ENCODE measurements around the gene PDZD2. TPM values are rescaled to one million over a fixed set of nuclear protein-coding genes. Genes with fewer than 3 reads are reported as not detected.

PDZD2 gene
- total RNA-seq, 2 donors from 2014 or later: 10.3 to 59.5 TPM

DNA sequence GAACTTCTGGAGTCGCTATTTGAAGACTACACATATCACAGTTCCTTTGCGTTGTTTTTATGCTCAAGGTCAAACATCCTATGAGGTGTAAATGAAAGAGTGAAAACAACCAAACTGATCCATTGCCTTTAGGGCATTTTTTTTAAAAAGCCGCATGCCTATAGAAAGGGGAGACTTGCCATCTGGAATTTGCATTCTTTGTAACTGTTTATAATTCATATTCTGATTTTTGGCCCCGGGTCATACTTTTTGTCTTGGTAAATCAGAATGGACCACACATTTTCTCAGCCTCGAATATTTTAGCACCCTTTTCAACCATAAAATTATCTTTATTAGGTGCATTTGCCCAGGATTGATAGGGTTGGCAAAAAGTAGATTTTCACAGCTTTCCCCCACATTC, 347.2 kb downstream of the PDZD2 start:
- WGBS: 87% methylated on average over 5 of the region's 5 CpGs
- Histone ChIP-seq H3K4me1 (replicated peaks) (no peaks in the 10 kb centered on the region), H3K27me3 (replicated peaks; ENCODE audit: insufficient read depth) (no peaks in the 10 kb centered on the region), H3K27ac (no peak overlapping the region), H3K9me3 (no peaks in the 10 kb centered on the region), H3K4me3 (no peak overlapping the region), H3K36me3 (no peaks in the 10 kb centered on the region)
- intact Hi-C loops (cut with DNase I): no loop called here
- DNase-seq (ENCODE audit: low spot score): no peak
- TF ChIP-seq, protein P1, sequence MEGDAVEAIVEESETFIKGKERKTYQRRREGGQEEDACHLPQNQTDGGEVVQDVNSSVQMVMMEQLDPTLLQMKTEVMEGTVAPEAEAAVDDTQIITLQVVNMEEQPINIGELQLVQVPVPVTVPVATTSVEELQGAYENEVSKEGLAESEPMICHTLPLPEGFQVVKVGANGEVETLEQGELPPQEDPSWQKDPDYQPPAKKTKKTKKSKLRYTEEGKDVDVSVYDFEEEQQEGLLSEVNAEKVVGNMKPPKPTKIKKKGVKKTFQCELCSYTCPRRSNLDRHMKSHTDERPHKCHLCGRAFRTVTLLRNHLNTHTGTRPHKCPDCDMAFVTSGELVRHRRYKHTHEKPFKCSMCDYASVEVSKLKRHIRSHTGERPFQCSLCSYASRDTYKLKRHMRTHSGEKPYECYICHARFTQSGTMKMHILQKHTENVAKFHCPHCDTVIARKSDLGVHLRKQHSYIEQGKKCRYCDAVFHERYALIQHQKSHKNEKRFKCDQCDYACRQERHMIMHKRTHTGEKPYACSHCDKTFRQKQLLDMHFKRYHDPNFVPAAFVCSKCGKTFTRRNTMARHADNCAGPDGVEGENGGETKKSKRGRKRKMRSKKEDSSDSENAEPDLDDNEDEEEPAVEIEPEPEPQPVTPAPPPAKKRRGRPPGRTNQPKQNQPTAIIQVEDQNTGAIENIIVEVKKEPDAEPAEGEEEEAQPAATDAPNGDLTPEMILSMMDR (IDR thresholded peaks at IDR 0.05): no peak
- TF ChIP-seq POLR2AphosphoS5 (IDR thresholded peaks at IDR 0.05) (no peak), POLR2A (IDR thresholded peaks at IDR 0.05) (no peak)

DNA sequence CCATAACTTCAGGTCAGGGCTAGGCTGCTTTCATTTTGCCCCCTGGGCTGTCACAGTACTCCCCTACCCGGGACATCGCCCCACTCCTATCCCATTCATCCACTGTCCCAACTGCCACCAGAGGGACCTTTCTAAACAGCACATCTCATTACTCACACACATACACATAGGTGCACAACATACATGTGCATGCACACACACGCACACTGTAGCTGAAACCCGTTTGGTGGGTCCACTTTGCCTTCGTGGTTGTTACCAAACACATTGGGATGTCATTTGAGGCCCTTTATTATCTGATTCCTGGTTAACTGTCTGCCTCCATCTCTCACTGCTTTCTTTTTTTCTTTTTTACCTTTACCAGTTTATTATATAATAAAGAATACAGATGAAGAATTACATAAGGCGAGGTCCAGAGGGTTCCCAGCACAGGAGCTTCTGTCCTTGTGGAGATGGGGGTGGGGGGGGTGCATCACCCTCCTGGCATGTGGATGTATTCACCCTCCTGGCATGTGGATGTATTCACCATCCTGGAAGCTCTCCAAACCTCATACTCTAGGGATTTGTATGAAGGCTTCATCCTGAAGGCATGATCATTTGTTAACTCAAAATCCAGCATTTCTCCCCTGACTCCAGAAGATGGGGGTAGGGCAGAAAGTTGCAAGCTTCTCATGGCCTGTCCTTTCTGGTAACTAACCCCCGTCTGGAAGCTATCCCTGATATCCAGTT, 349.2 kb downstream of the PDZD2 start:
- H3K4me1 ChIP-seq (replicated peaks): no peaks in the 10 kb centered on the region
- H3K27me3 ChIP-seq (replicated peaks; ENCODE audit: insufficient read depth): no peaks in the 10 kb centered on the region
- WGBS: 90% methylated on average over 7 of the region's 7 CpGs
- DNase-seq (ENCODE audit: low spot score): no peak
- no peaks in the 10 kb centered on the region for H3K9me3 ChIP-seq
- no peak for TF ChIP-seq POLR2AphosphoS5 (IDR thresholded peaks at IDR 0.05)
- TF ChIP-seq, protein P1 (IDR thresholded peaks at IDR 0.05): no peak
- no peaks in the 10 kb centered on the region for H3K36me3 ChIP-seq
- H3K4me3 ChIP-seq: no peak overlapping the region
- H3K27ac ChIP-seq: no peak overlapping the region
- intact Hi-C loops (cut with DNase I): no loop called here

DNA sequence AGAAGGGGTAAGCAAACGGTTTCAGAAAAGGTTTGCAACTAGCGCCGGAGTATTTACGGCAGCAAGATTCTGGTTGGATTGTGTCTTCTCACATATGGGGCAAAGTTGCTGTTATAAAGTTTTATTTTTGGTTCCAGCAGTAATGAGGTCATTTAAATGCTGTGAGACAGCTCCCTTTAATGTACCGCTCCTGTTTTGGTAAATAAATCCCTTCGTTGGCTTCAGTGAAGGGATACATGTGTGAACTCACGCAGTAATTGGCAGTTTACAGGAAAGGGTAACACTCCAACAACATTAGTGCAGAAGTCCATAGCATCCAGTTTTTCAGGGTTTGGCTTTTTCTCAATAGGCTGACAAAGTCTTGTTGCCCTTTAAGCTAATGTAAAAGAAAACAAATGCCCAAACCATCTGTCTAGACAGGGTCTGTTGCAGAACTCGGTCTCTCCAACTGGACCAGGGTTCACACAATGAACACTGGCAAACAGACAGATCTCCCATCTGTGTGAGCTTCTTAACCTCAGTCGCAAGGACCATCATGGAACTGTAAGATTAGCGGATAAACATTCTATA, 351.2 kb downstream of the PDZD2 start:
- no peak for TF ChIP-seq POLR2A (IDR thresholded peaks at IDR 0.05)
- TF ChIP-seq, protein P1 (IDR thresholded peaks at IDR 0.05): no peak
- no peak for TF ChIP-seq POLR2AphosphoS5 (IDR thresholded peaks at IDR 0.05)
- 63% methylated on average over 10 of the region's 10 CpGs for WGBS
- Histone ChIP-seq H3K36me3 (no peaks in the 10 kb centered on the region), H3K27me3 (replicated peaks; ENCODE audit: insufficient read depth) (no peaks in the 10 kb centered on the region), H3K4me1 (replicated peaks) (no peaks in the 10 kb centered on the region), H3K4me3 (no peak overlapping the region), H3K27ac (no peak overlapping the region), H3K9me3 (no peaks in the 10 kb centered on the region)
- intact Hi-C loops (cut with DNase I): no loop called here
- no peak for DNase-seq (ENCODE audit: low spot score)

DNA sequence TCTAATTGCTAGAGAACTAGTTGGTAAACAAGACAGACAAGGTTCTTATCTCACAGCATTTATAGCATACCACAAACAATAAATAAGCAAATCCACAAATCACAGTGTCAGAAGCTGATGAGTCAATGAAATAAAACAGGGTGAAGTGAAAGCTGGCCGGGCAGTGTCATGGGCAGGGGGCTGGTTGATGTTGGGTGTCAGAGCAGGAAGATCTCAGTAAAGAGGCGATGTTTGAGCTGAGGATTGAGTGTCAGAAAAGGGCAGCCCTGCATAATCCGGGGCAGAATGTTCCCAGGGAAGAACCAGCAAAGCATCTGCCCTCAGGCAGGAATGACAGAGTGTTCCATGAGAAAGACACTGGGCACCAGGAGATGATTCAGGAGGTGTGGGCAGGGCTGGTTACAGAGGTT, 351.8 kb downstream of the PDZD2 start:
- WGBS: 35% methylated on average over 3 of the region's 3 CpGs
- no peak overlapping the region for H3K4me3 ChIP-seq
- H3K9me3 ChIP-seq: no peaks in the 10 kb centered on the region
- intact Hi-C loops (cut with DNase I): no loop called here
- H3K36me3 ChIP-seq: no peaks in the 10 kb centered on the region
- no peak for DNase-seq (ENCODE audit: low spot score)
- TF ChIP-seq, protein P1 (IDR thresholded peaks at IDR 0.05): no peak
- TF ChIP-seq POLR2AphosphoS5 (IDR thresholded peaks at IDR 0.05): peak; percentile 8
- no peaks in the 10 kb centered on the region for H3K27me3 ChIP-seq (replicated peaks; ENCODE audit: insufficient read depth)
- H3K4me1 ChIP-seq (replicated peaks): no peaks in the 10 kb centered on the region
- no peak overlapping the region for H3K27ac ChIP-seq

DNA sequence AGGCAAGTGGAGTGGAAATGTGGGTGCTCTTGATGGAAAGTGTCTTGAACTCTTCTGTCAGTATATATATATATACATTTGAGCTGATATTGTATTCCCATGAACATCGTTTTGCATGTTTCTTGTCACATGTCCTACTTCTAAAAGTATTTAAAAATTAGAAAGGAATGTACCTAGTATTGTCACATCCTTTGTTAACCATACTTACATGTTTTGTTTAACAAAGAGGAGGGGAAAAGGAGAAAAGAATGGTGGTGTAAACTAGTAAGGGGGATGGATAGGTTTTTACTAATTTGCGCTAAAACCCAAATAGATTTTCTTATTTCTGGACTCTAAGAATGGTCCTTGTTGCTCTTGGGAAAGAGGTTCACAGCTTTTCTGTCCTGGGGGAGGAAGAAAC, 353.4 kb downstream of the PDZD2 start:
- intact Hi-C loops (cut with DNase I): no loop called here
- no peak for DNase-seq (ENCODE audit: low spot score)
- Histone ChIP-seq H3K27me3 (replicated peaks; ENCODE audit: insufficient read depth) (no peaks in the 10 kb centered on the region), H3K9me3 (no peaks in the 10 kb centered on the region), H3K36me3 (no peaks in the 10 kb centered on the region), H3K27ac (no peak overlapping the region), H3K4me3 (no peak overlapping the region), H3K4me1 (replicated peaks) (no peaks in the 10 kb centered on the region)
- WGBS: 97% methylated on average over 2 of the region's 2 CpGs
- TF ChIP-seq, protein P1 (IDR thresholded peaks at IDR 0.05): no peak
- no peak for TF ChIP-seq POLR2AphosphoS5 (IDR thresholded peaks at IDR 0.05)
- TF ChIP-seq POLR2A (IDR thresholded peaks at IDR 0.05): no peak

Data from prostate gland (tissue), 2 donors.